ENCODE measurements around the gene ZNF785.

DNA sequence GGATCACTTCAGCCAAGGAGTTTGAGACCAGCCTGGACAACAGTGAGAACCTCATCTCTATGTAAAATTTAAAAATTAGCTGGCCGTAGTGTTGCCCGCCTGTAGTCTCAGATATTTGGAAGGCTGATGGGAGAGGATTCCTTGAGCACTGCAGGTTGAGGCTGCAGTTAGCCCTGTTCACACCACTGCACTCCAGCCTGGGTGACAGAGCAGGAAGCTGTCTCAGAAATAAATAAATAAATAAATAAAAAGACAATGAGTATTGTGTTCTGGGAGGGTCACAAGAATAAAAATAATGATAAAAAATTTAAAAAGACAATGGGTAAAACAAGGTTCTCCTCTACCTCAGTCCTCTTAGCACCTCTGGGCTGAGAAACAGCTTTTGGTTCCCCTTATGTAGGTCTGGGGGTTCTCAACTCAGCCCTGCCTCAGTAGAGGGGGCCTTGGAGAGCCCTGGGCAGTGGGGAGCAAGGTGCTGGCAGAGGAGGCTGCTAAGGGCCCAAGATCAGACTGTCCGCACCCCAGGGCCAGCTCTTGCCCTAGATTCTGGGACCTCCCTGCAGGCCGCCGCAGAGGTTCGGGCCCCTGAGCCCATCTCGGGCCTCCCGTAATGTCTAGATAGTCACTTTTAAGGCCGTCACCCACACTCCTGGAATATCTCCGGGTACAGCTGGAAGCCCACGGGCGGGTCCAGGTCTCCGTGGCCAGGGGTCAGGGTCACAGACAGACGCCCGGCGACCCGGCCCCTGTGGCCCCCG lies 30.8 kb downstream of the ZNF785 start:
- TF ChIP-seq CTCF (IDR thresholded peaks at IDR 0.05) (no peak), POLR2A (IDR thresholded peaks at IDR 0.05) (no peak)
